NCI-H2227 treated with DMSO at 0.1 percent for 48 hours (cell line): Measurements from ENCODE around the gene FOXRED1.

ENCODE experiments used
- DNase-seq: peaks from one replicate; lab custom pipeline; 2025; lab: John Stamatoyannopoulos, UW

Gene FOXRED1

GRCh38 chr11:126311401-126312291 is 42.7 kb downstream of the FOXRED1 start:
- no peak for DNase-seq

DNA sequence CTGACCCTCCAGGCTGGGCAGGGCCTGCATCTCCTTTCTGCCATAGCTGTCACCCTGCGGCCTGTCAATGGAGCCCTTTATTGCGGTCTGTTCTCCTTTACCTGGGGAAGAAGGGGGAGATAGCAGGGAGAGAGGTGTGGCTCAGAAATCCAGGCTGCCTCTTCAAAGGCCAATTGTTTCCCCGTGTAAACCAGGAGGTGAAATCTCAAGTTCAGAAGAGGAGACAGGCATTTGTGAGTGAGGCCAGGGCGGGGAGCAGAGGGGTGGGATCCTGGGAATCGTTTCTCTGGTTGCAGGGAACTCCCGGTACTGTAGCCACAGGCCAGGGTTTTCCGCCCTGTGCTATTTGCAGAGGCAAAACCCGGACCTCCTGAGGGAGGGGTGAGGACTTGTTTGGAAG is 44.0 kb downstream of the FOXRED1 start:
- no peak for DNase-seq

DNA sequence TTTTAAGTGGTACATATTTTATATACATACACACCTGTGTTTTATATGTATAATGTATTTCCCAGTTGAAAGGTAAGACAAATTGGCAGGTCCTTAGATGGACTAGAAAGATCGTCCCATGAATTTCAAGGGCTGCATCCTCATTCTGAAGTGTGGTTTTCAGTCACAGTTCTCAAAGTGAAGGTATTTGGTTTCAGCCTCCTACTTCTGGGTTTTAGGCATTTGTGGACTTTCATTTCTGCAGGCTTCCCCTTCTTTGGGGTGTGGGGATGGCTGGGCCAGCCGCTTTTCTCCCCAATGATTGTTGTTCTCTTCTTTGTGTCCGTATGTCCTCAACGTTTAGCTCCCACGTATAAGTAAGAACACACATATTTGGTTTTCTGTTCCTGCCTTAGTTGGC is 44.9 kb downstream of the FOXRED1 start:
- no peak for DNase-seq

GRCh38 chr11:126317432-126317755 is 48.4 kb downstream of the FOXRED1 start:
- DNase-seq: no peak

DNA sequence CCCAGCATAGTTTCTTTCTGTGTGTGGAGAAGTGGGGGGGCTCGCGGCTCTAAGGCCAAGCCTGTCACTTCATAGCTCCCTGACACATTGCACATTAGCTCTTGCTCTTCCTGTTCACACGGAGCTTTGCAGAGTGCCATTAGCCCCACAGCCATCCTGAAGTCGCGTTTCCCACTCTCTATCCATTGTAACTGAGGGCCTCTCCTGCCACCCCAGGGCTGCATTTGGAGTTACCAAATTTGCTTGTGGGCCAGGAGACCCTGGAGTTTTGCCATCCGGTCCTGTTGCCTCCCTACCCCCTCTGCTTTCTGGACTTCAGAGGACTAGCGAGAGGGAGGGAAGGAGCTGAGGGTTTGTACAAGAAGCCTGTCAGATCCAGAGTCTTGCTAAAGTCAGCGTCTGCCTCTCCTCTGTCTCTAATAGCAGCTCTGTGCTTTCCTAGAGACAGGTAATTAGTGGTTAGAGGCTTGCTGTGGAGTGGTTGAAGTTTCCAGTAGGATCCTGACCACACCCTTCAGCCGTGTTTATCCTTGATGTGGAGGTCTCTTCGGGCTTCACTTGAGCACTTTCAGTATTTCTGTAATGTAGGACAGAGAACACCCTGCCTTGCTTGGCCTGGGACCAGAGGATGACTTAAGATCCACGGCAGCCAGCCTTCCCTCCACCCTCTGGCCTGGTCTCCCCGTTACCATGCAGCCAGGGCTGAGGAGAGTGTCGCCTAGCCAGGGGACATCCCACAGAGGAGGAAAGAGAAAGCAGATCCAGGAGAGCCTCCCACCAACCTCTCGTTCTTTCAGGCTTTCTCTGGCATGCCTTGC is 49.0 kb downstream of the FOXRED1 start:
- DNase-seq: peak; percentile 64

DNA sequence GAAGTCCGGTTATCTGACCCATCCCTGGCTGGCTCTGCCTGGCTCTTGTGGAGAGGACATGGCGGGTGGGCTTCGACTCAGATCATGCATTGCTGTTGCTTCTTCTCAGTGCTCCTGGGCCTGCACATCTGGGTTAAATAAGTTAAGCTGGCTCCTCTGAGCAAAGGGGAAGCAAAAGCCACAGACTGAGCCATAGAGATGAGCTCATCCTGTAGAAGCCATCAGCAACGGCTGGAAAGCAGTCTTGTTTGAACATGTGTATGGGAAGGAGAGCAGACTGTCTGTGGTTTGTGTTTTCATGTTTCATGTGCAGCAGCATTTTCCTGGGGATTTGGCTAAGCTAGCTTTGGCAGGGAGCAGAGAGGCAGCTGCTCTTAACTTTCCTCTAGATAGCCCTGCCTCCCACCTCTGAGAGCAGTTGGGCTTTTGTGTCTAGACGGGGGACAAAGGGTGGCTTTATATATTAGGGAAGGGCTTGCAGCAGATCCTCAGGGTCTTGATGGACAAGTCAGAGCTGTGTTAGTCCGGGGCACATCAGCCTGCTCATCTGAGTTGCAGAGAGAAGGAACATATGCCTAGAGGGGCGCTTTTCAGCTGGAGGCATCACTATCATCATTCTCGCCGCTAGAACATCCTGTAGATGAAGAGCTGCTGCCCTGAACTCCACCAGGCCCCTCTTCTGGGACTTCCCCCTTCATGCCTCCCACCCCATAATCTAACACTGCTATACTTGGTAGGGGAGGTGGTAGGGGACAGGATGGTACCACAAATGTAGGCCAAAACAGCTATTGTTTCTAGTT is 49.8 kb downstream of the FOXRED1 start:
- peak; percentile 26 for DNase-seq

- DNase-seq: no peak
Observed at GRCh38 chr11:126319374-126319740, 50.4 kb downstream of the FOXRED1 start.

DNA sequence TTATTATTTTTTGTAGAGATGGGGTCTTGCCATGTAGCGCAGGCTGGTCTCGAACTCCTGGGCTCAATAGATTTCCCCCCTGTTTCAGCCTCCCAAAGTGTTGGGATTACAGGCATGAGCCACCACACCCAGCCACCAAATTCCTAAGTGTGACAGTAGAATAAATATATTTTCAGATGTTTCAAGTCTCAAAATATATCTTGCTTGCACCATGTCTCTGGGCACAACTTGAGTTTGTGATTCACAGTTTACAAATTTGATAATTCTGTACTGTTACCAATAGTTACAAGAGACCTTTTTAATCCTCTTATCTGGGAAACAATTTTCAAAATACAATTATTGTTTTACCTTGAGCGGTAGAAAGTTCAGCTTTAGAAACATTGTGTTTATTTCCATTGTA is 54.0 kb downstream of the FOXRED1 start:
- no peak for DNase-seq

DNA sequence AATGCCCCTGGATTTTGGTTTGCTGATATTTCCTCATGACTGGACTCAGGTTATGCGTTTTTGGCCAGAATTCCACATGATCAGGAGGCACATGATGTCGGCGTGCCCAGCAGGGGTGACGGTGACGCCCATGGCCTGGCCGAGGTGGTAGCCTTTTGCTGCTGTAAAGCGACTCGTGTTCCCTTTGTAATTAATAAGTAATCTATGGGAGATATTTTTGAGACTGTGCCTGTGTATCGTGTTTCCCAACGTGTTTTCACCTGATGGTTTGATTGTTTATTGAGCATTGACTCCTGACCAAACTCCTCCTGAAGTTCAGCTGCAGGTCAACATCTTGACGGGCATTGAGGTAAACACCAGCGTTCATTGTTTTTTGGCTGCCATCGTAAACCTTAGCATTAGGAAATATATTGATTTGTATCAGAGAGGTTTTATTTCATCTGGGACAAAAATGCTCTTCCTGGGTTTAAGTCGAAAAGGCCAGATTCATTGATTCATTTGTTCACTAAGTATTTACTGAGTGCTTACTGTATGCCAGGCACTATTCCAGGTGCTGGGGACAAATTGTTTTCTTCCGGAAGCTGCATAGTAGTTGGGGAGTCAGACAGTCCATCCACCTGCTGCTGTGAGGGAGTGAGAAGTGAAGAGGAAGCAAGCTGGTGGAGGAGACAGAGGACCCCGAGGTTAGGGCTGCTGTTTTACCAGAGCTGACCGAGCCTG is 58.5 kb downstream of the FOXRED1 start:
- DNase-seq: no peak
